Measurements from ENCODE around the gene CFAP46.

- no peak for TF ChIP-seq POLR2AphosphoS5 (IDR thresholded peaks at IDR 0.05; ENCODE audit: low read depth, low read length)
- no peak for TF ChIP-seq SIN3A (IDR thresholded peaks at IDR 0.05; ENCODE audit: borderline replicate concordance, insufficient read depth, low read length)
- TF ChIP-seq, protein P1, sequence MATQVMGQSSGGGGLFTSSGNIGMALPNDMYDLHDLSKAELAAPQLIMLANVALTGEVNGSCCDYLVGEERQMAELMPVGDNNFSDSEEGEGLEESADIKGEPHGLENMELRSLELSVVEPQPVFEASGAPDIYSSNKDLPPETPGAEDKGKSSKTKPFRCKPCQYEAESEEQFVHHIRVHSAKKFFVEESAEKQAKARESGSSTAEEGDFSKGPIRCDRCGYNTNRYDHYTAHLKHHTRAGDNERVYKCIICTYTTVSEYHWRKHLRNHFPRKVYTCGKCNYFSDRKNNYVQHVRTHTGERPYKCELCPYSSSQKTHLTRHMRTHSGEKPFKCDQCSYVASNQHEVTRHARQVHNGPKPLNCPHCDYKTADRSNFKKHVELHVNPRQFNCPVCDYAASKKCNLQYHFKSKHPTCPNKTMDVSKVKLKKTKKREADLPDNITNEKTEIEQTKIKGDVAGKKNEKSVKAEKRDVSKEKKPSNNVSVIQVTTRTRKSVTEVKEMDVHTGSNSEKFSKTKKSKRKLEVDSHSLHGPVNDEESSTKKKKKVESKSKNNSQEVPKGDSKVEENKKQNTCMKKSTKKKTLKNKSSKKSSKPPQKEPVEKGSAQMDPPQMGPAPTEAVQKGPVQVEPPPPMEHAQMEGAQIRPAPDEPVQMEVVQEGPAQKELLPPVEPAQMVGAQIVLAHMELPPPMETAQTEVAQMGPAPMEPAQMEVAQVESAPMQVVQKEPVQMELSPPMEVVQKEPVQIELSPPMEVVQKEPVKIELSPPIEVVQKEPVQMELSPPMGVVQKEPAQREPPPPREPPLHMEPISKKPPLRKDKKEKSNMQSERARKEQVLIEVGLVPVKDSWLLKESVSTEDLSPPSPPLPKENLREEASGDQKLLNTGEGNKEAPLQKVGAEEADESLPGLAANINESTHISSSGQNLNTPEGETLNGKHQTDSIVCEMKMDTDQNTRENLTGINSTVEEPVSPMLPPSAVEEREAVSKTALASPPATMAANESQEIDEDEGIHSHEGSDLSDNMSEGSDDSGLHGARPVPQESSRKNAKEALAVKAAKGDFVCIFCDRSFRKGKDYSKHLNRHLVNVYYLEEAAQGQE (IDR thresholded peaks at IDR 0.05; ENCODE audit: insufficient read depth in 1 of 2, low read depth in 2 of 2, low read length in 2 of 2) = no peak
- TF ChIP-seq FOXP2 (optimal IDR thresholded peaks at IDR 0.05; ENCODE audit: borderline replicate concordance, extremely low read depth, extremely low read length, insufficient read depth) = no peak
- no peak for TF ChIP-seq TAF1 (IDR thresholded peaks at IDR 0.05; ENCODE audit: borderline replicate concordance, insufficient read depth, low read length)
Measured at GRCh38 chr10:132883391-132883881, 58.9 kb downstream of the CFAP46 start.
